NB4 (cell line): ENCODE data around the gene ATXN2L.
"Not testable (repeated sequence)": the region's sequence is repeated elsewhere in the genome, so short reads cannot be mapped to it uniquely, and the experiment has no call there.

ENCODE experiments used
- CTCF ChIP-seq: IDR thresholded peaks from one replicate; pipeline ENCODE4 v1.5.1; 2012; ENCODE audit warnings: low read depth, low read length
- MAX ChIP-seq: IDR thresholded peaks from 2 replicates; pipeline ENCODE4 v1.6.1; 2011; ENCODE audit warnings: low read depth, low read length
- MYC ChIP-seq: IDR thresholded peaks from 2 replicates; pipeline ENCODE4 v1.6.1; 2011; ENCODE audit warnings: low read depth, low read length
- POLR2A ChIP-seq: IDR thresholded peaks from 2 replicates; pipeline ENCODE4 v1.6.1; 2011; ENCODE audit warnings: mild to moderate bottlenecking; ENCODE audit not compliant: insufficient read length; ENCODE audit errors: extremely low read depth

GRCh38 chr16:28881565-28881964, 58.8 kb downstream of the ATXN2L start:
- TF ChIP-seq MAX, CTCF, POLR2A, MYC: not testable (repeated sequence)
